Endothelial cell of umbilical vein (primary cell): Measurements from ENCODE around the gene NUBPL. TPM values are rescaled to one million over a fixed set of nuclear protein-coding genes. Genes with fewer than 3 reads are reported as not detected.
A peak's percentile ranks its signal among the peaks of the same experiment; 100 is the strongest.

ENCODE experiments used
- BruUV-seq: library from RNA; stranded (reverse); fragments of 400-500 nt; replicated peaks from 2 replicates; lab custom pipeline; 2021; lab: Mats Ljungman, UMichigan
- CTCF ChIA-PET: fragments of 300-600, 350-600 bp; sonication (Branson Sonifier 250); formaldehyde crosslinking; loops from one replicate; lab custom pipeline; 2021; ENCODE audit warnings: antibody characterized with exemption, inconsistent platforms; lab: Charles Lee
- POLR2A ChIA-PET: fragments of 300-600, 350-600 bp; sonication (Branson Sonifier 250); formaldehyde crosslinking; loops from one replicate; lab custom pipeline; 2021; ENCODE audit warnings: antibody characterized with exemption, inconsistent platforms; lab: Charles Lee
- DNase-seq: peaks from one replicate; pipeline ENCODE4 v3.0.0-alpha.2; 2011; ENCODE audit warnings: low read depth, low spot score
- FAIRE-seq: peaks from 2 replicates; lab custom pipeline; 2011; peaks lifted over from hg19 to GRCh38; lab: Jason Lieb, UNC
- H2AFZ ChIP-seq: 2 replicates; pipeline ENCODE4 v1.6.0; 2012; ENCODE audit warnings: low read depth, low read length, control low read depth, inconsistent platforms
- H3K27ac ChIP-seq: 2 replicates; pipeline ENCODE4 v1.5.1; 2011; ENCODE audit warnings: low read depth, mild to moderate bottlenecking, control low read depth, low read length, moderate library complexity; ENCODE audit not compliant: insufficient read depth
- H3K27me3 ChIP-seq, 2 experiments: 2 replicates each; pipeline versions ENCODE4 v1.6.0 to v1.6.1; 2011; ENCODE audit warnings: low read length in 2 of 2, mixed read lengths in 1 of 2; ENCODE audit not compliant: control insufficient read depth in 2 of 2, insufficient read depth in 2 of 2
- H3K36me3 ChIP-seq, 2 experiments: 2 replicates in 1 of 2; 3 replicates in 1 of 2; pipeline ENCODE4 v1.5.1; 2011; ENCODE audit warnings: low read length in 2 of 2, mild to moderate bottlenecking in 1 of 2, moderate library complexity in 1 of 2; ENCODE audit not compliant: control insufficient read depth in 2 of 2, insufficient read depth in 2 of 2; ENCODE audit errors: extremely low read depth in 1 of 2
- H3K4me1 ChIP-seq: 3 replicates; pipeline ENCODE4 v1.5.1; 2011; ENCODE audit warnings: mild to moderate bottlenecking, low read length; ENCODE audit not compliant: control insufficient read depth, insufficient read depth; ENCODE audit errors: extremely low read depth
- H3K4me2 ChIP-seq: 2 replicates; pipeline ENCODE4 v1.6.1; 2011; ENCODE audit warnings: low read length, control low read depth, mixed read lengths; ENCODE audit not compliant: insufficient read depth
- H3K4me3 ChIP-seq, 3 experiments: fragments of 200-600 bp in 1 of 3; sonication (generic), shearing (Covaris generic) in 1 of 3; replicated peaks in 1 of 3; 2 replicates each; pipeline ENCODE4 v1.5.1; 2011 to 2016; ENCODE audit warnings: control low read depth in 3 of 3, low read length in 3 of 3, mild to moderate bottlenecking in 2 of 3, inconsistent platforms in 1 of 3, low read depth in 1 of 3, moderate library complexity in 1 of 3; ENCODE audit not compliant: insufficient read depth in 1 of 3
- H3K79me2 ChIP-seq: 2 replicates; pipeline ENCODE4 v1.6.0; 2012; ENCODE audit warnings: low read length, inconsistent platforms; ENCODE audit not compliant: control insufficient read depth, insufficient read depth
- H3K9ac ChIP-seq: replicated peaks from 2 replicates; pipeline ENCODE3; 2011; ENCODE audit warnings: low read length, control low read depth; ENCODE audit not compliant: insufficient read depth; ENCODE audit errors: extremely low read depth
- H3K9me1 ChIP-seq: replicated peaks from 3 replicates; pipeline ENCODE4 v1.6.0; 2011; ENCODE audit warnings: mild to moderate bottlenecking, low read length; ENCODE audit not compliant: control insufficient read depth, insufficient read depth; ENCODE audit errors: extremely low read depth
- H3K9me3 ChIP-seq: replicated peaks from 2 replicates; pipeline ENCODE4 v1.5.1; 2012; ENCODE audit warnings: low read length, inconsistent platforms; ENCODE audit not compliant: control insufficient read depth, insufficient read depth
- H4K20me1 ChIP-seq: replicated peaks from 2 replicates; pipeline ENCODE3; 2011; ENCODE audit warnings: mild to moderate bottlenecking, low read length; ENCODE audit not compliant: control insufficient read depth, insufficient read depth; ENCODE audit errors: extremely low read depth
- CTCF ChIP-seq, 2 donors: IDR thresholded peaks; 1 replicate in 1 of 2; 2 replicates in 1 of 2; pipeline ENCODE4 v1.5.1; 2011; ENCODE audit warnings: low read length in 2 of 2, mild to moderate bottlenecking in 2 of 2, moderate library complexity in 2 of 2, control low read depth in 1 of 2, inconsistent platforms in 1 of 2, low read depth in 1 of 2; ENCODE audit not compliant: insufficient read depth in 1 of 2; ENCODE audit errors: extremely low read depth in 1 of 2
- EZH2 ChIP-seq: IDR thresholded peaks from 2 replicates; pipeline ENCODE4 v1.6.1; 2012; ENCODE audit warnings: borderline replicate concordance, low read depth, mild to moderate bottlenecking, moderate library complexity, low read length, inconsistent platforms; ENCODE audit not compliant: severe bottlenecking
- FOS ChIP-seq: IDR thresholded peaks from 2 replicates; pipeline ENCODE4 v1.6.1; 2011; ENCODE audit warnings: mild to moderate bottlenecking, low read length, moderate library complexity, borderline replicate concordance; ENCODE audit not compliant: insufficient read depth
- GATA2 ChIP-seq: IDR thresholded peaks from 2 replicates; pipeline ENCODE4 v1.7.0; 2011; ENCODE audit warnings: low read depth, mild to moderate bottlenecking, moderate library complexity, mixed read lengths, low read length; ENCODE audit not compliant: insufficient read length, insufficient read depth
- JUN ChIP-seq: IDR thresholded peaks from 2 replicates; pipeline ENCODE4 v1.6.1; 2011; ENCODE audit warnings: borderline replicate concordance, low read depth; ENCODE audit not compliant: insufficient read length, insufficient read depth
- MAX ChIP-seq: IDR thresholded peaks from 2 replicates; pipeline ENCODE4 v1.6.1; 2011; ENCODE audit not compliant: insufficient read depth, insufficient read length
- MYC ChIP-seq: IDR thresholded peaks from one replicate; pipeline ENCODE4 v1.6.1; 2011; ENCODE audit warnings: mild to moderate bottlenecking, low read depth, low read length
- POLR2A ChIP-seq: IDR thresholded peaks from 2 replicates; pipeline ENCODE4 v1.6.1; 2012; ENCODE audit warnings: low read depth, mild to moderate bottlenecking, control low read depth, low read length
- POLR2AphosphoS5 ChIP-seq: IDR thresholded peaks from 2 replicates; pipeline ENCODE4 v1.6.1; 2012; ENCODE audit warnings: low read depth, mild to moderate bottlenecking, control low read depth, low read length, moderate library complexity; ENCODE audit not compliant: insufficient read depth
- dilution Hi-C: fragments of 300-500 bp; cut with MboI; formaldehyde crosslinking; loops from one replicate; pipeline ENCODE4 v1.15.0; 2019; ENCODE audit warnings: low sequenced_read_pairs; ENCODE audit not compliant: extremely low pct_ligation_motif_present
- intact Hi-C: fragments of 100-400 bp; cut with micrococcal nuclease; formaldehyde crosslinking; loops from one replicate; pipeline ENCODE4 v1.10.0; 2022
- polyA plus RNA-seq, 4 experiments: library from polyadenylated mRNA; depleted of rRNA in 3 of 4; stranded (reverse) in 3 of 4; unstranded in 1 of 4; fragments of >200 nt; gene quantifications; 2 replicates each; pipeline versions ENCODE4 v1.2.1 to v1.2.3, GENCODE V29; 2011 to 2012; ENCODE audit warnings: missing spikeins in 1 of 4
- total RNA-seq: library from RNA; stranded (reverse); gene quantifications from 2 replicates; pipeline ENCODE4 v1.2.3, GENCODE V29; 2021

The NUBPL gene
- total and polyA plus RNA-seq, 2 donors (not counting 3 experiments of a cell fraction or from before 2014, with no cell fraction given), result 2.1 to 12.3 TPM

- peak; percentile 37 for TF ChIP-seq FOS
- no peak for TF ChIP-seq MAX
- no peak for TF ChIP-seq JUN
- TF ChIP-seq POLR2AphosphoS5, result no peak
- no peaks in the 10 kb centered on the region for H3K4me1 ChIP-seq
- no peaks in the 10 kb centered on the region for H3K27me3 ChIP-seq
- intact Hi-C loops, result no loop called here
- POLR2A ChIA-PET, result no interaction called here
- DNase-seq (no peak), FAIRE-seq (no peak)
- CTCF ChIA-PET, result no interaction called here
- H3K9me3 ChIP-seq, result no peaks in the 10 kb centered on the region
- no peak overlapping the region for H3K9ac ChIP-seq
- no TSS peak for BruUV-seq
- no peak overlapping the region for H3K27ac ChIP-seq
- no peak overlapping the region for H3K4me2 ChIP-seq
- H4K20me1 ChIP-seq, result no peaks in the 10 kb centered on the region
- H2AFZ ChIP-seq, result no peak overlapping the region
- no peaks in the 10 kb centered on the region for H3K9me1 ChIP-seq
- H3K36me3 ChIP-seq, result no peaks in the 10 kb centered on the region
- H3K79me2 ChIP-seq, result no peaks in the 10 kb centered on the region
- dilution Hi-C loops, result no loop called here
- H3K4me3 ChIP-seq, result no peak overlapping the region
Measured at GRCh38 chr14:31898838-31899528, 337.8 kb downstream of the NUBPL start.

- H4K20me1 ChIP-seq, result no peaks in the 10 kb centered on the region
- no peaks in the 10 kb centered on the region for H3K36me3 ChIP-seq
- POLR2A ChIA-PET, result no interaction called here
- no peak for FAIRE-seq
- no peak for DNase-seq
- no peak overlapping the region for H3K4me3 ChIP-seq
- H3K9ac ChIP-seq, result no peak overlapping the region
- TF ChIP-seq CTCF (IDR thresholded peaks at IDR 0.05; ENCODE audit: extremely low read depth in 1 of 2, insufficient read depth in 1 of 2, low read depth in 1 of 2, low read length in 2 of 2) (no peak), GATA2 (no peak), EZH2 (no peak), POLR2A (no peak), MYC (no peak), FOS (no peak), MAX (no peak), JUN (no peak), POLR2AphosphoS5 (no peak)
- no peaks in the 10 kb centered on the region for H3K27me3 ChIP-seq
- H3K9me3 ChIP-seq, result no peaks in the 10 kb centered on the region
- no peak overlapping the region for H3K27ac ChIP-seq
- dilution Hi-C loops (no loop called here), intact Hi-C loops (no loop called here)
- H3K4me1 ChIP-seq, result no peaks in the 10 kb centered on the region
- no peaks in the 10 kb centered on the region for H3K9me1 ChIP-seq
- no peak overlapping the region for H2AFZ ChIP-seq
- CTCF ChIA-PET, result no interaction called here
- BruUV-seq, result no TSS peak
- H3K79me2 ChIP-seq, result no peaks in the 10 kb centered on the region
- H3K4me2 ChIP-seq, result no peak overlapping the region
Measured at GRCh38 chr14:31902002-31902401, 340.8 kb downstream of the NUBPL start.
